B cell (primary cell): ENCODE results near the gene PTPN1.

Experiments used
- EZH2 ChIP-seq: IDR thresholded peaks from 2 replicates; pipeline ENCODE4 v1.6.1; 2012; ENCODE audit warnings: borderline replicate concordance, low read depth, mild to moderate bottlenecking, moderate library complexity, low read length; ENCODE audit not compliant: insufficient read depth, poor library complexity, severe bottlenecking
- TF ChIP-seq, protein P1 (sequence below): fragments of 200-600 bp; IDR thresholded peaks from one replicate; pipeline ENCODE4 v1.8.0; 2022; ENCODE audit warnings: antibody characterized with exemption, mild to moderate bottlenecking

DNA sequence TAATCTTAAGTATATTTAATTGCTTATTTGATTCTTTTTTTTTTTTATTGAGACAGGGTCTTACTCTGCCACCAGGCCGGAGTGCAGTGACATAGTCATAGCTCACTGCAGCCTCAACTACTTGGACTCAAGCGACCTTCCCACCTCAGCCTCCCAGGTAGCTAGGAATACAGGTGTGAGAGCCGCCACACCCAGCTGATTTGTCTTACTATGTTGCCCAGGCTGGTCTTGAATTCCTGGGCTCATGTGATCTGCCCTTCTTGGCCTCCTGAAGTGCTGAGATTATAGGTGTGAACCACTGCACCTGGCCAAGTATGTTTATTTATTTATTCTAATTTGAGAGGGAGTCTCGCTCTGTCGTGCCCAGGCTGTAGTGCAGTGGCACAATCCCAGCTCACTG lies 38.2 kb downstream of the PTPN1 start:
- TF ChIP-seq, protein P1, sequence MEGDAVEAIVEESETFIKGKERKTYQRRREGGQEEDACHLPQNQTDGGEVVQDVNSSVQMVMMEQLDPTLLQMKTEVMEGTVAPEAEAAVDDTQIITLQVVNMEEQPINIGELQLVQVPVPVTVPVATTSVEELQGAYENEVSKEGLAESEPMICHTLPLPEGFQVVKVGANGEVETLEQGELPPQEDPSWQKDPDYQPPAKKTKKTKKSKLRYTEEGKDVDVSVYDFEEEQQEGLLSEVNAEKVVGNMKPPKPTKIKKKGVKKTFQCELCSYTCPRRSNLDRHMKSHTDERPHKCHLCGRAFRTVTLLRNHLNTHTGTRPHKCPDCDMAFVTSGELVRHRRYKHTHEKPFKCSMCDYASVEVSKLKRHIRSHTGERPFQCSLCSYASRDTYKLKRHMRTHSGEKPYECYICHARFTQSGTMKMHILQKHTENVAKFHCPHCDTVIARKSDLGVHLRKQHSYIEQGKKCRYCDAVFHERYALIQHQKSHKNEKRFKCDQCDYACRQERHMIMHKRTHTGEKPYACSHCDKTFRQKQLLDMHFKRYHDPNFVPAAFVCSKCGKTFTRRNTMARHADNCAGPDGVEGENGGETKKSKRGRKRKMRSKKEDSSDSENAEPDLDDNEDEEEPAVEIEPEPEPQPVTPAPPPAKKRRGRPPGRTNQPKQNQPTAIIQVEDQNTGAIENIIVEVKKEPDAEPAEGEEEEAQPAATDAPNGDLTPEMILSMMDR = no peak
- TF ChIP-seq EZH2 = no peak
